ENCODE results near the gene ADAMTS16.

The ADAMTS16 gene

DNA sequence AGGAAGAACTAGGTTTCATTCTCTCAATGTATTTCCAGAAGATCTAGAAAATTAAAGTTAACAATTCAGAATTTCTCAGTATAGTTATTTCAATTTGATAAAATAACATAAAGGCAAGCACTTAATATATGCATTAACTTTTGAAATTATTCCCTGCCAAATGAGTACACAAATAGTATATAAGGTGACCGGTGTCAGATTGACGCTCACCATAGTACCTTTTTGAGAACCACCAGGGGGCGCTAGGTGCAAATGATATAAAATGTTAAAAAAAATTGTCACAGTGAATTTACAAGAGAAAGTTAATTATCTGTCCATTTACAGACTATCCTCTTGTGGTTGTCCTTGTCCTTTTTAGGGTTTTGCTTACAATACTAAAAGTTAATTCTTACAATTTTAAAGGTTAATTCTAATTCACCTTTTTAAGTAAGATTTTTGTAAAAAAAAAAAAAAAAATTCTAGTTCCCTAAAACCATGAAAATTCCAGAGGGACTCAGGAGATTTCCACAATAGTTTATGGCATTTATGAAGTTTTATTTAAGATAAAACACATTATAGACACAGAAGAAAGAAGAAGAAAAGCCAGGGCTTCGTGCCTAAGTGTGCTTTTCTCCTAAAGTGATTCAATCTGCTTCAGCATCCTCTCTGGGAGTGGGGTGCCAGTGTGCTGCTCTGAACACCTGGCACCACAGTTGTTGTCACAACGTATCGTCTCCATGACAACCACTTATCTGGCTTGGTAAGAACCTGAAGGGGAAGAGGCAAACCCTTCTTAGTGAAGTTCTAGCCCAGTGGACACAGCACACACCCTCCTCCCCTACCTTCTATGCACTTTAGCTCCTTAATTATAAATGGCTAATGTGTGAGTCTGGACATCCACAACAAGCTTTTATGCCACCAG, 1.7 kb downstream of the ADAMTS16 start:
- peak; percentile 20 for DNase-seq (ENCODE audit: low read depth)

- no peak for DNase-seq (ENCODE audit: low read depth)
Observed at GRCh38 chr5:5144441-5144840, 4.3 kb downstream of the ADAMTS16 start.

DNA sequence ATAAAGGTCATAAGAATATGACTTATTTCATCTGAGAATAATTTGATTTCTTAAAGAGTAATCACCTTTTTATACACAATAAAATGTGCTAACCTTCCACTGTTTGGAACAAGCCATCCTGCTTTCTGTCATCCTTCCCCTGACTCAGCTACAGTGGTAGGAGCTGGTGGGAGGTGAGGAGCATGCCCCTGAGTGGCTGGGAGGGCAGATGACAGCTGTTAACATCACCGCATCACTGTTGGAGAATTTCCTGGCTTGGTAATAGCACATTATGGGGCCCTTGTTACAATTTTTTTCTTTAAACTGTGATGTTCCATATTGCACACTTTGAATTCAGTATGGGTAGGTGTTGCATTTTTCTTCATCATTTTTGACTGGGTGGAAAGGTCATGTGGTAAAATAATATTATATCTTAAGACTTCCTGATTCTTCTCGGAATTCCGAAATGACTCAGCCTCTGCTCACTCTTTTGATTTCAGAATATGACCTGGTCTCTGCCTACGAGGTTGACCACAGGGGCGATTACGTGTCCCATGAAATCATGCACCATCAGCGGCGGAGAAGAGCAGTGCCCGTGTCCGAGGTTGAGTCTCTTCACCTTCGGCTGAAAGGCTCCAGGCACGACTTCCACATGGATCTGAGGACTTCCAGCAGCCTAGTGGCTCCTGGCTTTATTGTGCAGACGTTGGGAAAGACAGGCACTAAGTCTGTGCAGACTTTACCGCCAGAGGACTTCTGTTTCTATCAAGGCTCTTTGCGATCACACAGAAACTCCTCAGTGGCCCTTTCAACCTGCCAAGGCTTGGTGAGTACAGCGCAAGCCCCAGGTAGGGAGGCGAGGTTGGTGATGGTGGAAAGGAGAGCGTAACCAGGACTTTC, 5.8 kb downstream of the ADAMTS16 start:
- no peak for DNase-seq (ENCODE audit: low read depth)

DNA sequence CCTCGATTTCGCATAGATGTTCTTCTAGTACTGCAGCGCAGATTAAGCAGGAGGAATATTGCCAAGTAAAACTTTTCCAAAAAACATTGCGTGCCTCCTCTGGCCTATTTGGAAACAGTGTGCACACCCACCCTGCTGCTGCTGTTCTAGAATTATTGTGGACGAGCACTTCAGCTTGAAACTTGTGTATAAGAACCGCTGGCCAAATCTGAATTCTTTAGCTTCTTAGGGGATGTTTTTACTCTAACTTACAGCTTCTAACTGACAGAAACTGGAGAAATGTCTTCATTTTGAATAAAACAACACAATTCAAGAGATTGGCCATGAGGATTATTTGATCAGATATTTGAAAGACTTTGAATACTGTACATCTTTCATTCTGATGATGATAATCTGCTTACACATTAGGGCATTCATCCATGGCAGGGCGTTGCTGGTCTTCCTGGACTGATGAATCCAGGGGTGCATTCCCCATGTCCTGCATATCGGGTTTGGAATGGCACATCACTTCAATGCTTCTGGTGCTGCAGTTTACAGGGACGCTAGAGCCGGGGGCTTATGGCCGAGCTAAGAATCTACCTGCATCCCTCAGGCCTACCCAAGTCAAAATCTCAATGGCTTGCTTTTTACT, 6.5 kb downstream of the ADAMTS16 start:
- DNase-seq (ENCODE audit: low read depth) = no peak

GRCh38 chr5:5149154-5149553, 9.0 kb downstream of the ADAMTS16 start:
- DNase-seq (ENCODE audit: low read depth) = no peak

- DNase-seq (ENCODE audit: low read depth) = no peak
Observed at GRCh38 chr5:5150667-5151066, 10.5 kb downstream of the ADAMTS16 start.

DNA sequence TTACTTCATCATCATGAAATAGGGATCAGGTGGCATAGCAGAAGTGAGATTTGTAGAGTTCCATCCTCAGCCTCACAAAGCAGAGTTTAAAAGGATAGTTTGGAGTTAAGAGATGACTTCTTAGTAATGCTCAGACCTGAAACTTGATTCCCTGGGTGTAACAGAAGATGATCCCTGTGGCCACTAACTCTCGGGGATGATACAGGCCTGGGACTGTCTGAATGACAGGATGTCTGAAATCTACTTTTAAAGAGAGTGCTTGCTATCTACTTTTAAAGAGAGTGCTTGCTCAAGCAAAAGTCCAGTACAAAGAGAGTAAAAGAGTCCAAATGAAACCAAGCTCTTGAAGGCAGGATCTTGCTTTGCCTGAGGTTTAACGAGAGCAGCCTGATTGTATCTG, 14.6 kb downstream of the ADAMTS16 start:
- no peak for DNase-seq (ENCODE audit: low read depth)

GRCh38 chr5:5155617-5156016, 15.5 kb downstream of the ADAMTS16 start:
- no peak for DNase-seq (ENCODE audit: low read depth)

DNA sequence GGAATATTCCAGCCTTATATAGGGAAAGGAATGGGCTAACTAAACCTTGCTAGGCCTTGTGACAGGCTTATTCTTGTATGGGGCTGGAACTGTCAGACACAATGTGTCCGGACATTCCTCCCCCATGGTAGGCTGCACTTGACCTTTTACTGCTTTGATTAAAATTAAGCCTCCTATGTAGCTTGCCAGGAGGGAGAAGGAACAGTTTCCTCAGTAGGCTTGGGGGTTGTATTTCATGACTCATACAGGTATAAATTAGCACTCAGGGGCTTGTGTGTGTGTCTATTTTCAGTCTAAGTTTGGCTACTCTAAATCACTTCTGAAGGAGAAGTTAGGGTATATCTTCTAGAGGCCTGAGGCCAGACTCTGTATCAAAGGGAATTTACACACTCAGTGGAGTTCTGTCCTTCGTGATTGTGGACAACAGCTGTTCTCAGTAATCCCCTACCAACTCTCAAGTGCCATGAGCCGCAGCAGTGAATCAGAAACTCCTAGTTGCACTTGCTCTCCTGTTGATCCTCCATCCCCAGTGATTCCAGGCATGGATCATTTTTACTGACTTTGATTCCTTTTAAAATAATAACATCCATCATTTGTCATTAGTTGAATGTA, 16.4 kb downstream of the ADAMTS16 start:
- DNase-seq (ENCODE audit: low read depth) = no peak

GRCh38 chr5:5158472-5158895, 18.4 kb downstream of the ADAMTS16 start:
- no peak for DNase-seq (ENCODE audit: low read depth)

DNA sequence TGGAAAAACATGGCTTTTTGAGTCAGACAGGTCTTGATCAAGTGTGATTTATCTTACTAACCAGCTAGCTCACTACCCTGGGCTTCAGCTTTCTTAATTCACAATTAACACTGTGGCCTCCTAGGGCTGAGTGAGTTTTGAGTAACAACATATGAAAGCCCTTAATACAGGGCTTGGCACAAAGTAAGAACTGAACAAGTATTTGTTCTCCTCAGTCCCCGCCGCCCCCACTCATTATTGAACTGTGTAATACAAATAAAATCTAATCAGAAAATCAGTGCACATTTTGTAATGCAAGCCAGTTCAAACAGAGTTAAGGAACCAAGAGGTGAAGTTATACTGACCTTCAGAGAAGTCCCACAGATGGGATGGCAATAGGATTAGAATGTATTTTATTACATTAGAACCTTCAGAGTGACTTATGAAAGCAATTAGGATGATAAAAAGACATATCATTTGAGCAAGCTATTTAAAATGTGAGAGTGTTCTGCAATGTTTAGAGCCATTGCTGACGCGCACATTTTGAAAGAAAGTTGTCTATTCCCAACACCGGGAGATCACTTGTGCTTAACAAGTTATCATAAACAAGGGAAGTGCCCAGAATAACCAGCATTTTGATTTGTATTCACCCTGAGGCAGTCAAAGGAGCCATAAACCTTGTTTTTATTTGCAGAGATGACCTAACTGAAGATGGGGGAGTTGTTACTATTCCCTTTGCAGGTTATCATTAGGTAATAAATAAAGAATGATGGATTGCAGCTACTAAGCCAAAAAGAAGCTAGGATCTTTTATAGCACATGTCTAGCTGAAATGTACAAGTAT, 19.4 kb downstream of the ADAMTS16 start:
- DNase-seq (ENCODE audit: low read depth) = no peak

DNA sequence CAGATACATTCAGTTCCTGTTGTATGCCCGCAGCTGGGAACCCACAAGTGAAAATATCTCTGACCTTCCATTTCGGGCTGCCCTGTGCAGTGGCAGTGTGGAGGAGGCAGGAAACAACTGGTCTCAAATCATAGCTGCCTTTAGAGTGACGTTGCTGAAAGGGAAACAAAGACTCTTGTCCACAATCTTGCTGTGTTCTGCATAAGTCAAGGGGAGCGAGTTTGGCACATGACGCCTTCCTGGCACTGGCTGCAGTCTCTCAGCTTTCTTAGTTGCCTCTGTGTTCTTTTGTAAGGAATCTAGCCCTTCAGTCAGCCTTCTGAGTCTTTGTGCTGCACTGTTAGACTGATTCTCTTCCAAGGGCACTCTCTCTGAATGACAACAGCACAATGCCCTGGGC, 24.0 kb downstream of the ADAMTS16 start:
- DNase-seq (ENCODE audit: low read depth) = no peak

GRCh38 chr5:5165541-5166002, 25.4 kb downstream of the ADAMTS16 start:
- no peak for DNase-seq (ENCODE audit: low read depth)

DNA sequence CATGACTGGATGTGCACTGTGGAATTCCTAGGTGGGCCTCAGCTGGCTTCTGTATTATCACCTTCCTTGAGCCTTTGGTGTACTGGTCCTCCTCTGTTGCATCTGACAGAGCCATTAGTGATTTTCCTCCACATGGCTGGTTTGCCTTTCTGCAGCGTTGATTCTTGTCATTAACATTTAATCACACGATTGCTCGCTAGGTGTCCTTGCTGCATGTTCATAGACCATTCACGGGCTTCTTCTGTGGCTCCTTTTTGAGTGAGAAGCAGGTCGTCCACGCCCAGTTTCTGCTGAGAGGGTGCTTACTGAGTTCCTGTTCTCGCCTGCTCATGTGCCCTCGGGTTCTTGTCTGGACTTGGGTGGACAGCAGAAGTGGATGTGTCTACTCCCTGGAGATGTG, 29.3 kb downstream of the ADAMTS16 start:
- DNase-seq (ENCODE audit: low read depth) = no peak

GRCh38 chr5:5178136-5178535, 38.0 kb downstream of the ADAMTS16 start:
- no peak for DNase-seq (ENCODE audit: low read depth)

GRCh38 chr5:5178580-5178979, 38.5 kb downstream of the ADAMTS16 start:
- DNase-seq (ENCODE audit: low read depth) = no peak

DNA sequence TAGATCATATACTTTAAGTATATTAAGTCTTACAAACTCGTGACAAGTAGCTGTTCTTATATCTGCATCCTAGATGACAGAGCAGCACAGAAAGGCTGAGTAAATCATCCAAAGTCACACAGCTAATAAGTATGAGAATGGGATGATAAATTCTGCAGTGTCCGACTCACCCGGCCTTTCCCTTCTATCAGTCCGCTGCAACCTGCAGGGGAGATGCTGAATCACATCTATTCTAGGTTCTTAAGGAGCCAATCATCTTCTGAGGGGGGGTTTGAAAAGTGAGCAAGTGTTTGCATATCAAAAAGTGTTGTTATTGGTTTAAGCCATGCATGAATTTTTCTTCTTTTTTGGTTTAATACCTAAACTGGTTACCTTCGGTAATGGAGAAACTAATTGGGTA, 38.9 kb downstream of the ADAMTS16 start:
- no peak for DNase-seq (ENCODE audit: low read depth)

- no peak for DNase-seq (ENCODE audit: low read depth)
Observed at GRCh38 chr5:5179597-5179996, 39.5 kb downstream of the ADAMTS16 start.

GRCh38 chr5:5181650-5182324, 41.7 kb downstream of the ADAMTS16 start:
- DNase-seq (ENCODE audit: low read depth) = no peak

- DNase-seq (ENCODE audit: low read depth) = no peak
Observed at GRCh38 chr5:5182508-5183188, 42.5 kb downstream of the ADAMTS16 start.
